DMS153 treated with DMSO at 0.1 percent for 48 hours (cell line): ENCODE measurements around the gene OR10A2.
"Not testable (repeated sequence)": the region's sequence is repeated elsewhere in the genome, so short reads cannot be mapped to it uniquely, and the experiment has no call there.

Source experiments
- DNase-seq: peaks from one replicate; lab custom pipeline; 2025; ENCODE audit not compliant: unreplicated experiment; lab: John Stamatoyannopoulos, UW

The OR10A2 gene

GRCh38 chr11:6882751-6883150 is 19.9 kb downstream of the OR10A2 start:
- no peak for DNase-seq

DNA sequence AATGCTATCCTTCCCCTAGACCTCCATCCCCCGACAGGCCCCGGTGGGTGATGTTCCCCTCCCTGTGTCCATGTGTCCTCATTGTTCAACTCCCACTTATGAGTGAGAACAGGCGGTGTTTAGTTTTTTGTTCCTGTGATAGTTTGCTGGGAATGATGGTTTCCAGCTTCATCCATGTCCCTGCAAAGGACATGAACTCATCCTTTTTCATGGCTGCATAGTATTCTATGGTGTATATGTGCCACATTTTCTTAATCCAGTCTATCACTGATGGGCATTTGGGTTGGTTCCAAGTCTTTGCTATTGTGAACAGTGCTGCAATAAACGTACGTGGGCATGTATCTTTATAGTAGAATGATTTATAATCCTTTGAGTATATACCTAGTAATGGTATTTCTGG is 24.9 kb downstream of the OR10A2 start:
- not testable (repeated sequence) for DNase-seq

DNA sequence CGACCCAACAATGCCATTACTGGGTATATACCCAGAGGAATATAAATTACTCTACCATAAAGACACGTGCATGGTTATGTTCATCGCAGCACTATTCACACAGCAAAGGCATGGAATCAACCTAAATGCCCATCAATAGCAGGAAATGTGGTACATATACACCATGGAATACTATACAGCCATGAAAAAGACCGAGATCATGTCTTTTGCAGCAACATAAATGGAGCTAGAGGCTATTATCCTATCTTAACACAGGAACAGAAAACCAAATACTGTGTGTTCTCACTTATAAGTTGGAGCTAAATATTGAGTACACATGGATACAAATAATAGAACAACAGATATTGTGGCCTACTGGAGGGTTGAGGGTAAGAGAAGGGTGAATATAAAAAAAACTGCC is 26.0 kb downstream of the OR10A2 start:
- no peak for DNase-seq

DNA sequence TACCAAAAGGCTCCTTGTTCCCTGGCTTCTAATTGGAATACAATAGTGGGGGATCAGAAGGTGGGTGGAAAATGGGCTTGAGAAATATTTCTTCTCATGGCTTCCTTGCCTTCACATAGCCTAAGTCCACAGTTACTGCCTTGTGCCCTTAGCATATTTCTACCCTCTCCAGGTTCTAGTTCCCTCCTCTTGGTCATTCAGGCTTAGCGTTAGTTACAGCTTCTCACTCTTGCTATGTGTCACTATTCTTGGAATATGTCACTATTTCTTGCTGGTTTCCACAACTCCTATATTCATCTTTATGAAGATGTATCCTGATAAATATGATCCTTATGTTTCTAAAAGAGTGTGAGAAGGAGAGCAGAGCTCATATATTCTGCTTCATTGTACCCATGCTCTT is 27.0 kb downstream of the OR10A2 start:
- DNase-seq, result no peak

- DNase-seq, result no peak
These were observed 29.5 kb downstream of the OR10A2 start, which contains the start of gene OR2D2 for GRCh38 chr11:6892400-6892799. OR2D2 (minus strand) TSS chr11:6892500; CDS start chr11:6892500, 0 bp downstream.

DNA sequence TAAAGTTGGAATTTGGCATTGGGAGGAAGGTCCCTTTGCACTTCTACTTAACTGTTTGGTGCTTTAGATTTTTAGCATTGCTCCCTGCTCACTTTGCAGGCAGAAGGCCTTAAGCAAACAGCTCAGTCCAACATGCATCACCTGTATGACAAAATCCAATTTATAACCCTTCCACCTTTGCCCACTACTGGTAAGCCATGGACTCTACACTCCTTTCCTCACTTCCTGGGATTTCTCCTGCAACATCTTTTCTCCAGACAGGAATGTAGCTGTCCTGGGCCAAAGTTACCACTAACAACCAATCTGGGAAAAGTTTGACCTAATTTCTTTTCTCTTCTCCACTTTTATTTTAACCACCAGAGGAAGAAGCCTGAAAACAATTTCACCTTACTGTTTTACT is 31.2 kb downstream of the OR10A2 start:
- DNase-seq, result no peak

DNA sequence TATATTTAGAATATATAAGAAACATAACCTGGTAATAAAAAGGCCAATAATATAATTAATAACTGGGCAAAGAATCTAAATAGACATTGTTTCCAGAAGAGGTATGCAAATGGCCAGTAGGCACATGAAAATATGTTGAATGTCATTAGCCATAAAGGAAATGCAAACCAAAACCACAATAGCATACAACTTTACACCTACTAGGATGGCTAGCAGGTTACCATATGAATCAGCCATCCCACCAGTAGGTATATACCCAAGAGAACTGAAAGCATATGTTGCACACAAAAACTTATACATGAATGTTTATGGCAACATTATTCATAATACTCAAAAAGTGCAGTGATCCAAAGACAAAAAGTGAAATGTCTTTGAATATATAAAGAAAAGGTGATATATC is 32.2 kb downstream of the OR10A2 start:
- DNase-seq, result no peak

- no peak for DNase-seq
These were observed 36.1 kb downstream of the OR10A2 start for GRCh38 chr11:6898911-6899310.

DNA sequence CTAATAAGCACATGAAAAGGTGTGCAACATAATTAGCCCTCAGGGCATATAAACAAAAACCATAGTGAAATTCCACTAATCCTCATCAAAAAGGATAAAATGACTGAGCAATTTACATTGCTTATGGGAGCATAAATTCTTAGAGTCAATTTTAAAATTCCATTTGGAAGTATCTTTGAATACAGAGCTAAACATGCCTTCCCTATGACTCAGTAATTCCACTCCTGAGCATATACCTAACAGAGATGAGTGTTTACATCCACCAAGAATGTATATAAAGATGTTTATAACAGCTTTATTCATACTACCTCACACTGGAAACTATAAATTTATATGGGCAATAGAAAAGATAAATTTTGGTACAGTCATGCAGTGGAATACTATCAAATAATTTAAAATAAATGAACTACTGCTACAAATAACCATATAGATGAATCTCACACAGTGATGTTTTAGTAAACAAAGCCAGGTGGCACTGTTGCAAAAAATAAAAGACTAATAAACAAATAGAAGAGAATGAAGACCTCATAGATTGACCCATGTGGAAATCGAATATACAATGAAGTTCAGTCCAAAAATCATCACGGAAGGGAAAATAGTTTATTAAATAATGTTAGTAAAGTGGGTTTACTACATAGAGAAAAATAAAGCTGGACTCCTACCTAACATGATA is 37.6 kb downstream of the OR10A2 start:
- DNase-seq, result no peak

DNA sequence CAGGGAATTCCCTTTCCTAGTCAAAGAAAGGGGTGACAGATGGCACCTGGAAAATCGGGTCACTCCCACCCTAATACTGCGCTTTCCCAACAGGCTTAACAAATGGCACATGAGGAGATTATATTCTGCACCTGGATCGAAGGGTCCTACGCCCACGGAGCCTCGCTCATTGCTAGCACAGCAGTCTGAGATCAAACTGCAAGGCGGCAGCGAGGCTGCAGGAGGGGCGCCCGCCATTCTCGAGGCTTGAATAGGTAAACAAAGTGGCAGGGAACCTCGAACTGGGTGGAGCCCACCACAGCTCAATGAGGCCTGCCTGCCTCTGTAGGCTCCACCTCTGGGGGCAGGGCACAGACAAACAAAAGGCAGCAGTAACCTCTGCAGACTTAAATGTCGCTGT is 41.9 kb downstream of the OR10A2 start:
- DNase-seq, result not testable (repeated sequence)

DNA sequence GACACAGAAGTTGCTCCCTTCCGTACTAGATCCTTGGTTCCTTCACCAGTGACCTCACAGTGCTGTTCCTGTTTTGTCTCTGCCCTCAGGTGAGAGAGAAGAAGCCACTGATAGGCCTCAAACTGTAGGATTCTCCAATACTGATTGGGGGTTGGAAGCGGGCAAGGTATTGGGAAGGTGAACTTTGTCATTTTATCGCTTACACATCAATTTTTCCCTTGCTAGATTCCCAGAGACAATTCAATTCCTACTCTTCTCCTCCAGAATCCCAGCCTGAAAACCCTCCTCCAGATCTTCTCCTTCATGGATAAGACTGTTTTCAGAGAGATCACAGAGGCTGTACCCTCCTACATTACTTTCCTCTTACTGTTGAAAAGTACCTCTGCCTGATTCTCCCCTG is 48.5 kb downstream of the OR10A2 start:
- no peak for DNase-seq

DNA sequence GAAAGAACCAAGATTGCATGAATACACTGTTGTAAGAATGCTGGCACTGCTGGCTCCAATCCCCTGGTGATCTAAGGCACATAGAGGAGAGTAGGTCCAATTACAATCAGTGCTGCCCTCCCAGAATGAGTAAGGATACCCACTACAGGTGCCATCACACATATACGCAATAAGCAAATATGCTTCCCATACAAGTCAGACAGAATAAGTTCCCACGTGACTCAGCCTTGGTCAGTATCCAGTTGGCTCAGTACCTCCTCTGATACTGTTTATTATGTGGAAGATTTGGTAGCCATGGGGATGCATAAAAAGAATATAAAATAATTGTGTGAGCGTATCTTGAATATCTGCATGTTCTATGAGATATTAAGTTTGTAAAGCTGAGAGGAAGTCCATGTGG is 49.1 kb downstream of the OR10A2 start:
- no peak for DNase-seq

GRCh38 chr11:6919698-6920097 is 56.8 kb downstream of the OR10A2 start:
- no peak for DNase-seq

DNA sequence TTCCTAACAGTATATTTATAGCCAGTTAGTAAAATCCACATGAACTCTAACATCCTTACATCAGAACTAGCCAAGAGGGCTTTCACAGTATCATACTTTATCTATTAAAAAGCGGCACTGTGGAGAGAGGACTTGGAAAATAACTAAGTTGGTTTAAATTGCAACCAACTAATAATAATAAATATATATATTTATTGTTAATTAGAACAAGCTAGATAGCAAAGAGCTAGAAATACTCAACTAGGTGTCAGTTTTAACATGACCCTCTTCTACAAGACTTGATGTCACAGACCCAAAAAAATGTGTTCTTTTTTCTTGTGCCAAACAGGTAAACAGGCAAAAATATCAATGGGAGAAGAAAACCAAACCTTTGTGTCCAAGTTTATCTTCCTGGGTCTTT is 57.8 kb downstream of the OR10A2 start, which contains the start of gene OR2D3:
TSS of gene OR2D3 (plus strand) at position 301 of the 400 bp plus-strand sequence. CDS start at position 301, 0 bp downstream.
- no peak for DNase-seq
